NCI-H2171 (cell line): ENCODE data around the gene DPP7.

ENCODE experiments used
- DNase-seq: peaks from one replicate; lab custom pipeline; 2025; lab: John Stamatoyannopoulos, UW

Gene DPP7

DNA sequence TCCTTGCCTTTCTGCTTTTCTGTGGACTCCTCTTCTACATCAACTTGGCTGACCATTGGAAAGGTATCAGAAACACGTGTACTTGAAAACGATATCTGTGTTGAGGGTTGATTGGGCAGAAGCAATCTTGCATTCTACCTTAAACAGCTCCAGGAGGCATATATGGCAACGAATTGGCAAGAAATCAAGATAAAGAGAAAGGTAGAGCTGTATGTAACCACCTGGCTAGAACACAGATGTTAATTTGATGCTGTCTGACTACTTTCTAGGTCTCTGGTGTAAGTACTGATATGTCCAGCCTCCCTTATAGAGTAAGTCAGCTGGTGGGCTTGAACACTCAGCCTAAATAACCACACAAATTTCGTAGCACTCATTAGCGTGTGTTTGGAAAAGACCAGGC, 26.4 kb downstream of the DPP7 start:
- DNase-seq = peak; percentile 51

DNA sequence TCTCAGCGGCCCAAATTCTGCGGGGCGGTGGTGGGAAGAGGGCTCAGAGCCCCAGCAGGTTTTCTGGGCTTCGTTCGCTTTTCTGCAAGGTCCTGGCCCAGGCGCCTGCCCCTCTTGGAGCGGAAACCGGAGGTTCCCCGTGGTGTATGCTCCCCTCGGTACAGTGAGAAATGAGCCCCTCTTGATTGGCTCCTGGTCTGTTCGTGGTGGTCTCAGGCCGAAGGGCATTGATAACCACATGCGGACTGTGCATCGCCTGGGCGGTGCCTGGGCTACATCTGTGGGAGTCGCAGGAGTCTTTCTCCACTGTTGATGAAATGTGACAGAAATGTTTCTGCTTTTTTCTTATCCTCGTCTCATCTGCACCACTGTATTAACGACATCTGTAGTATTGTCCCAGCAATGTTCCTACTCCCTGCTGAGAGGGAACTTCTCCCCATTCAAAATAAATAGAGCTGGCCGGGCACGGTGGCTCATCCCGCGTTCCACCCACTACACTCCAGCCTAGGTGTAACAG, 27.1 kb downstream of the DPP7 start:
- DNase-seq = no peak

DNA sequence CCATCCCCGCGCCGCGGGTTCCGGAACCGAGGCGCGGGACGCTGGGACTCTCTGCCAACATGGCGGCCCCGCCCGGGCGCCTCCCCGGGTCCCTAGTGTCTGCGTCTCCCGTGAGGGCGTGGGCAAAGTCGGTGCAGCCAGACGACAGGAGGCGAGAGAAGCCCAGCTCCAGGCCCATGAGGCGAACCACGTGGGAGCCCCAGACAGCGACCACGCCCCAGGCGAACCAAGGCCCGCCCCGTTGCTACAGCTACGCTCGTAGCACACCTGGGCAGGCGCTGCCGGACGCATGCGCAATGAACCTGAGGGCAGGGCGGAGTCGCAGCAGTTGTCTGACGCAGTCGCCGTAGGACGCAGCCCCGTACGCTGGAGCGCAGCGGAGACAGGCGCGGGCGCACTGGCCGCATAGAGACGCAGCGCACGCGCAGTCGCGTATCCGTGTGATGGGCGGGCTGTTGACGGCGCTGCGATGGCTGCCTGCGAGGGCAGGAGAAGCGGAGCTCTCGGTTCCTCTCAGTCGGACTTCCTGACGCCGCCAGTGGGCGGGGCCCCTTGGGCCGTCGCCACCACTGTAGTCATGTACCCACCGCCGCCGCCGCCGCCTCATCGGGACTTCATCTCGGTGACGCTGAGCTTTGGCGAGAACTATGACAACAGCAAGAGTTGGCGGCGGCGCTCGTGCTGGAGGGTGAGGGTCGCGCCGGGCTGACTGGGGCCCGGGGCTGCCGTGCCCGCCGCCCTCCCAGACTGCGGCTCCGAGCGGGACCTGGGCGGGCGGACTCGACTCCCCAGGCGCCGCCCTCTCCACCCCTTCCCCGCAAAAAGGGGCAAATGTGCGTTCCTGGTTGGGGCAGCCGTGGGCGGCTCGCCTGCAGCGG, 27.8 kb downstream of the DPP7 start, which contains the start of gene MAN1B1:
Gene MAN1B1 (plus strand): TSS at position 455 of the 878 bp plus-strand sequence. CDS start 15 bp downstream, at position 470.
- DNase-seq = peak; percentile 100

DNA sequence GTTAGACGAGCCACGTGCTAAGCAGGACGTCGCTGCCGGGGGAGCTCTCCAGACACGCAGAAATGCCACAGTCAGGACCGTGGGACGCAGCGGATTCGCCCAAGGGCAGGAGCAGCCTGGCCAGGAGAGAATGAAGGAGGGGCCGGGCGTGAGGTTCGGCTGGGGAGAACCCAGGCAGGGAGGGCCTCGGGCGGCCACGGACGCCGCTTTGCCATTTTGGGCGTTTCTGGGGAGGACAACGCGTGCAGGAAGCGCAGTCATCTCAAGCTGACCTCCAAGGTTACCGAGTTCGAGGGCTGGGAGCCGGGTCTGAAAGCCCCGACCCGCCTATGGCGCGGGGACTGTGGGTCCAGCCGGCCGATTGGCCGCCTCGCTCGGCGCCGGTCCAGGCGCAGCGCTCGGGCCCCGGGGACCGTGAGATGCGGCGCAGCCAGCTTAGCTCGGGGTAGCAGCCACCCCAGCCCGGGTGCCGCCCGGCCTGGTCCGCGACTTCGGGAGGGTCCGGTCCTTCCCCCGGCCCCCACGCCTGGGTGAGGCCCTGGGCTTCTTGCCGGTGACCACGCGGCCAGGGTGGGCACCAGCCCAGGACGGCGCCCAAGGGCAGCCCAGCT, 28.5 kb downstream of the DPP7 start:
- DNase-seq = no peak

DNA sequence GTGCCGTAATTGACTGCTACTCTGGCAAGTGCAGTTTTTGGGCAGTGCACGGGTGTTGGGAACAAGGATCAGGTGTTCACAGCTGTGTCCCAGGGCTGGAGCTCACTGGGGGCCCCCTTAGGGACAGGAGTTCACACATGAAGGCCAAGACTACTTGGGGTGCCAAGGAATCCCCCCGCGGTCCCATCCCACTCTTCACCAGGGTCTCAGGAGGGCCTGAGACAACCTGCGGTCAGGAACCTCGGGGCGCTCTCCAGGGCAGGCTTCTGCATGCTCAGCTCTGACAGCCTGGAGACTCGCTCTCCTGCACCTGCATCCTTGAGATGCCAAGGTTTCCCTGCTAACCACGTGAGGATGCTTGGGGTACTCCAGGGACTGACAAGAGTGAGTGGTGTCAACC, 30.0 kb downstream of the DPP7 start:
- no peak for DNase-seq

DNA sequence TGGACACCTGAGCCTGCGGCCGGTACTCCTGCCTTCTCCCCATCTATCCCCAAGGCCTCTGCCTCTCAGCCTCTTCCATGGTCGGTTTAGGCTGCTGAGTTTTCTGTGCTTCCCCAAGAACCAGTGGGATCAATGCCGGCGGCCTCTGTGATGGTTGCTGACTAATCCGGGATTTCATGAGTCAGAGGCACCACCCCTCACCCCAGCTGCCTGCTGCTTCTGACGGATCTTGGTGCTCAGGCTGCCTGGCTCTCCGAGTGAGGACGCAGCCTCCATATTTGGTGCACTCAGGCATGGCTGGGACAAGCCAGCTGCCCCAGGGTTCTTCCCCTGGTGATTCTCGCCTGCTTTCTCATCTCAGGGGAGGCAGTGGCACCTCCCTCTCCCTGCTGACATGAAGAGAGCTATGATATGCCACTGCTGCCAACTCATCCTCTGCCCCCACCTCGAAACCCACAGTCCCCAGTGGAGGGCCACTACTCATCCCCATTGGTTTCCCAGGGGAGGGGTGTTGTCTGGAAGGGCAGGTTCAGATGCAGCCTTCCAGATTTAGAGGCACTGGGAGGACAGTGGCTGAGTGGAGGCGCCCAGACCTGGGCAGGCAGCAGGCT, 31.0 kb downstream of the DPP7 start:
- peak; percentile 16 for DNase-seq

GRCh38 chr9:137082925-137083290, 31.6 kb downstream of the DPP7 start:
- DNase-seq = no peak

DNA sequence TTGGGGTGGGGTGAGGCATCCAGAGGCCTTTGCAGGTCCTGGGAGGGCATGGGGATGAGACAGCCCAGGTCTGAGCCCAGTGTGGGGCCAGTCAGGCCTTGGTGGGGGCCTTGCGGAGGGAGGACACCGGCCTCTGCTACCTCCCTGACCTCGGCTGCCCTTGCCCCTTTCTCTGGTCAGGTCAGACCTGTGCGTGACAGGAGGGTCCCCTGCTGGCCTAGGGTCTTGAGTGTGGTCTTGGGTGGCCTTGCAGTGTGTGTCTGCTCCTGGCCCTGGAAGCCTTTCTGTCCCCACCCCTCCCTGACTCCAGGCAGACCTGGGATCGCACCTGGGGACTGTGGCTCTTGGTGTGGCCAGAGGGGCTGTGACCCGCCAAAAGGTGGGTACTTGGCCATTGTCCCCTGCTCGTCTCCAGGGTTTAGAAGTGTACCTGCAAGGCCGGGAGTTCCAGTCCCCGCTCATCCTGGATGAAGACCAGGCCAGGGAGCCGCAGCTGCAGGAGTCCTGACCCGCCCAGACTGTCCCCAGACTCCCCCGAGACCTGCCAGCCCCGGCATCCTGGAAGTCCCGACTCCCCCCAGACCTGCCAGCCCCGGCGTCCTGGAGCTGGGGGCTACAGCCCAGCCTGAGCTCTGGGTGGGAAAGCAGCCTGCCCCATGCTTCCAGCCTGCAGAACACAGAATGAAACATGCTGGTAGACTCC, 32.2 kb downstream of the DPP7 start:
- DNase-seq = no peak

- DNase-seq = no peak
Observed at GRCh38 chr9:137080260-137081122, 34.0 kb downstream of the DPP7 start.

- DNase-seq = no peak
Observed at GRCh38 chr9:137079401-137079787, 35.1 kb downstream of the DPP7 start.

DNA sequence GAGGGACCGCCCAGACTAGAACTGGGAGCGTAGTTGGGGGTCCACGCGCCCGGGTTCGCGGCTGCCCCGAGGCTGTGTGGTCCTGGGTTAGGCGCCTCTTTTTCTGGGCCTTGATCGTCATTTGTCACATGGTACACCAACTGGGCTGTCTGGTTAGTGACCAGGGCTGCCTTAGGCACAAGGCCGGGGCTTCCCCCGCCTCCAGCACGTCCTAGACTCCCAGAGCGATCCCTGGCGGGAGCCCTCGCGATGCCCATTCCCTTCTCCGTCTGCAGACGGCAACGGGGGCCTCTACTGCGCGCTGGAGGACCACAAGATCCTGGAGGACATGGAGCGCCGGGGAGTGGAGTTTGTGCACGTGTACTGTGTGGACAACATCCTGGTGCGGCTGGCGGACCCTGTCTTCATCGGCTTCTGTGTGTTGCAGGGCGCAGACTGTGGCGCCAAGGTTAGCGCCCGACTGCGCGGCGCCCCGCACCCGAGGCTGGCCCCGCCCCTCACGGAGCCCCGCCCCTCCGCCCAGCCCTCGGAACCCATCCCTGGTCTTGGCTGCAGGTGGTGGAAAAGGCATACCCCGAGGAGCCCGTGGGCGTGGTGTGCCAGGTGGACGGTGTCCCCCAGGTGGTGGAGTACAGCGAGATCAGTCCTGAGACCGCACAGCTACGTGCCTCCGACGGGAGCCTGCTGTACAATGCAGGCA, 35.7 kb downstream of the DPP7 start:
- no peak for DNase-seq

- DNase-seq = no peak
Observed at GRCh38 chr9:137077758-137078693, 36.5 kb downstream of the DPP7 start.

DNA sequence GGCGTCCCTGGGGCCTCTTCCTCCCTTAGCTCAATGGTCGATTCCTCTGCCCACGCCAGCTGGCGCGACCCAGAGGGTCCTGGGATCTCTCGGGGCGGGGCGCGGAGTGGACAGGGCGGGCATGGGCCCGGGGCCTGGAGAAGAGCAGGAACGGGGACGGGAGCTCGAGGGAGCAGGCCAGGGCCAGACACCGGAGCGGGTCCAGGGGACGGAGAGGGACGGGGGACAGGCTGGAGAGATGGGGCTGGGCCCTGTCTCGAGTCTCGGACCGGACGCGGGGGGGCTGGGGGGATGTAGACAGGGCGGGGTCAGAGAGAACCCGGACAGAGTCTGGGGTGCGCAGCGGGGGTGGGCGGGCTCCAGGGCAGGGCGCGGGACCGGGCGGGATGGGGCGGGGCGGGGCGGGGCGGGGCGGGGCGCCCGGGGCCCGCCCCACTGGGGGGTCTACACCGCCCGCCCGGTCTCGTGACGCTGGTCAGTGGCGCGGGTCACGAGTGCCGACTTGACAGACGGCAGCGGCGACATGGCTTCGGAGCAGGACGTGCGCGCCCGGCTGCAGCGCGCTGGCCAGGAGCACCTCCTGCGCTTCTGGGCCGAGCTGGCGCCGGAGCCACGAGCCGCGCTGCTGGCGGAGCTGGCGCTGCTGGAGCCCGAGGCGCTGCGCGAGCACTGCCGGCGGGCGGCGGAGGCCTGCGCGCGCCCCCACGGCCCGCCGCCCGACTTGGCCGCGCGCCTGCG, 37.4 kb downstream of the DPP7 start, which contains the start of gene UAP1L1:
Gene UAP1L1 (plus strand): TSS at position 508 of the 738 bp plus-strand sequence. CDS start 16 bp downstream, at position 524.
- DNase-seq = peak; percentile 38

DNA sequence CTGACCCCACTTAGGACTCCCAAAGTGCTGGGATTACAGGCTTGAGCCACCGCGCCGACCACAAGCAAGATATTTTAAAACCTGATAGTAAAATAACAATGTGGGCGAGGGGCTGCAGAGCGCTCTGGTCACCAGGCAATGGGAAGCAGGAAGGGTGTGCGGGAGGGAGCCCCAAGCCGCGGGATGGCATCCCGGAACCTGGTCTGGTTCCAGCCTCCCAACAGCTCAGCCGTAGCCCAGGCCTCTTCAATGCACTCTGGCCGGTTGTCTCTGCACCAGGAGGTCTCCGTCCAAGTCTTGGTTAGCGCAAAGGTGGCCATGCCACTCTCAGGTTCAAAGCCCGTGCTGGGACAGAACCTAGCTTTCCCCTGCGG, 37.9 kb downstream of the DPP7 start:
- DNase-seq = no peak

DNA sequence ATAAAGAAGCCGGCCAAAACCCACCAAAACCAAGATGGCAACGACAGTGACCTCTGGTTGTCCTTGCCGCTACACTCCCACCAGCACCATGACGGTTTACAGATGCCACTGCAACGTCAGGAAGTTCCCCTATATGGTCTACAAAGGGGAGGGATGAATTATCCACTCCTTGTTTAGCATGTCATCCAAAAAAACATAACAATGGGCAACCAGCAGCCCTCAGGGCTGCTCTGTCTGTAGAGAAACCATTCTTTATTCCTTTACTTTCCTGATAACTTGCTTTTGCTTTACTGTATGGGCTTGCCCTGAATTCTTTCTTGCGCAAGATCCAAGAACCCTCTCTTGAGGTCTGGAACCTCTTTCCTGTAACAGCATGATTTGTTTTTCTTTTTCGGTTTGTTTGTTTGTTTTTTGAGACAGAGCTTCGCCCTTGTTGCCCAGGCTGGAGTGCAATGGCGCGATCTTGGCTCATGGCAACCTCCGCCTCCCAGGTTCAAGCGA, 39.2 kb downstream of the DPP7 start:
- DNase-seq = no peak

- no peak for DNase-seq
Observed at GRCh38 chr9:137074657-137075274, 39.8 kb downstream of the DPP7 start.

- DNase-seq = no peak
Observed at GRCh38 chr9:137073992-137074399, 40.5 kb downstream of the DPP7 start.

DNA sequence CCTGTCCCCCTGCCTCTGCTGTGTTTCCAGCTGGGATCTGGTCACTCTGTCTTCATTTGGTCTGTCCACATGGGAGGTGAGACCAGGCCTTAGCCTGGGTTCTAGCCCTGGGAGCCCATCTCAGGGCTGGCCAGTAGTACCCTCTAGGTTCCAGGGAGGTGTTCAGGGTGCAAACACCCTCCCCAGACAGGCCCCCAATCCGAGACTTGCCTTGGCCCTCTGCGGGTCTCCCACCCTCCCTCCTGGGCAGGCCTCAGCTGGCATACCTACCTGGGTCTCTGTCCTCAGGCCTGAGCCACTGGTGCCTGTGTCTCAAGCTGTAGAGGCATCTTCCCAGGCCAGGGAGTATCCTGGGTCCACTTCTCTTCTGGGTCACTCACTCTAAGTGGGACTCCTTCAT, 43.3 kb downstream of the DPP7 start:
- DNase-seq = no peak
